ENCODE measurements around the gene RFC5.

The RFC5 gene

GRCh38 chr12:118050972-118051910 is 34.7 kb downstream of the RFC5 start:
- no peak for DNase-seq (ENCODE audit: low read depth in 1 of 2, low spot score in 1 of 2)

- no peak for DNase-seq (ENCODE audit: low read depth in 1 of 2, low spot score in 1 of 2)
Measured at GRCh38 chr12:118052324-118053070, 36.0 kb downstream of the RFC5 start.

GRCh38 chr12:118053071-118053985 is 36.8 kb downstream of the RFC5 start:
- DNase-seq (ENCODE audit: low read depth in 1 of 2, low spot score in 1 of 2) = no peak

GRCh38 chr12:118055144-118055557 is 38.6 kb downstream of the RFC5 start:
- DNase-seq (ENCODE audit: low read depth in 1 of 2, low spot score in 1 of 2) = peak; percentile 36 to 71

DNA sequence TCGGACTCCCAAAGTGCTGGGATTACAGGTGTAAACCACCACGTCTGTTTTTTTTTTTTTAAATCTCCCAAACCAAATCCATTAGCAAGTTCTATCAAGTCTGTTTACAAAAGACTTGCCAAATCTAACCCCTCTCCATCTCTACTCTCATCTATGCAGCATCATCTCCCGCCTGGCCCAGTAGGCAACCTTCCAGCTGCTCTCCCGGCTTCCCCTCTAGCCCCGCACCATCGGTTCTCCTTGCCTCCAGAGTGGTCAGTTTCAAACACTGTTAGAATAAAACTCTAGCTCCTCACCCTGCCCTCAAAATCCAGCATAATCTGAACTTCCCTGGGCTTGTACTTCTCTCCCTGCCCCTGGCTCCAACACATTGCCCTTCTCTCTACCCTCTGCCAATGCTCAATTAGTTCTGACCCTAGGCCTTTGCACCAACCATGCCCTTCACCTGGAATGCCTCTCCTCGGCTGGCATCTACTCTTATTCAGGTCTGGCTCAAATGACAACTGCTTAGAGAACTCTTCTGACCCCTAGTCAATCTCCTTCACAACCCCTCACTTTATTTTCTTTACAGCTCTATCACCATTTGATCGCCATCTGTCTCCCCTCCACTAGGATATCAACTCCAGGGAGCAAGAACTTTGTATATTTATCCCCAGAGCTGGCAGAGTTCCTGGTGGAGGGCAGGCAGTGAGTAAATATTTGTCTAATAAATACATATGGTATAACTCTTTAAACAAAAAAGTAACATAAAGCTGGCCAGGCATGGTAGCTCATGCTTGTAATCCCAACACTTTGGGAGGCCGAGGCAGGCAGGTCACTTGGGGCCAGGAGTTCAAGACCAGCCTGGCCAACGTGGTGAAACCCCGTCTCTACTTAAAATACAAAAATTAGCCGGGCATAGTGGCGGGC is 39.6 kb downstream of the RFC5 start:
- no peak for DNase-seq (ENCODE audit: low read depth in 1 of 2, low spot score in 1 of 2)

DNA sequence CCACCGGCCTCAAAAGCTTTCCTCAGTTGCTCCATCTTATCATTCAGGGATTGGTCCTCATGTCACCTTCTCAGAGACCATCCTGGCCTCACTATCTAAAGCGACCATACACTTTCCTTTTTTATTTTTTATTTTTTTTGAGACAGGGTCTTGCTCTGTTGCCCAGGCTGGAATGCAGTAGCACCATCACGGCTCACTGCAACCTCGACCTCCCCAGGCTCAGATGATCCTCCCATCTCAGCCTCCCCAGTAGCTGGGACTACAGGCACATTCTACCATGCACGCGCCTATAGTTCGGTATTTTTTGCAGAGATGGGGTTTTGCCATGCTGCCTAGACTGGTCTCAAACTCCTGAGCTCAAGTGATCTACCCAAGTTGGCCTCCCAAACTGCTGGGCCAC is 41.7 kb downstream of the RFC5 start:
- no peak for DNase-seq (ENCODE audit: low read depth in 1 of 2, low spot score in 1 of 2)

- DNase-seq (ENCODE audit: low read depth in 1 of 2, low spot score in 1 of 2) = no peak
Measured at GRCh38 chr12:118058881-118059280, 42.4 kb downstream of the RFC5 start.

GRCh38 chr12:118059341-118060191 is 43.1 kb downstream of the RFC5 start:
- DNase-seq (ENCODE audit: low read depth in 1 of 2, low spot score in 1 of 2) = no peak

- no peak for DNase-seq (ENCODE audit: low read depth in 1 of 2, low spot score in 1 of 2)
Measured at GRCh38 chr12:118060301-118061010, 44.0 kb downstream of the RFC5 start.

DNA sequence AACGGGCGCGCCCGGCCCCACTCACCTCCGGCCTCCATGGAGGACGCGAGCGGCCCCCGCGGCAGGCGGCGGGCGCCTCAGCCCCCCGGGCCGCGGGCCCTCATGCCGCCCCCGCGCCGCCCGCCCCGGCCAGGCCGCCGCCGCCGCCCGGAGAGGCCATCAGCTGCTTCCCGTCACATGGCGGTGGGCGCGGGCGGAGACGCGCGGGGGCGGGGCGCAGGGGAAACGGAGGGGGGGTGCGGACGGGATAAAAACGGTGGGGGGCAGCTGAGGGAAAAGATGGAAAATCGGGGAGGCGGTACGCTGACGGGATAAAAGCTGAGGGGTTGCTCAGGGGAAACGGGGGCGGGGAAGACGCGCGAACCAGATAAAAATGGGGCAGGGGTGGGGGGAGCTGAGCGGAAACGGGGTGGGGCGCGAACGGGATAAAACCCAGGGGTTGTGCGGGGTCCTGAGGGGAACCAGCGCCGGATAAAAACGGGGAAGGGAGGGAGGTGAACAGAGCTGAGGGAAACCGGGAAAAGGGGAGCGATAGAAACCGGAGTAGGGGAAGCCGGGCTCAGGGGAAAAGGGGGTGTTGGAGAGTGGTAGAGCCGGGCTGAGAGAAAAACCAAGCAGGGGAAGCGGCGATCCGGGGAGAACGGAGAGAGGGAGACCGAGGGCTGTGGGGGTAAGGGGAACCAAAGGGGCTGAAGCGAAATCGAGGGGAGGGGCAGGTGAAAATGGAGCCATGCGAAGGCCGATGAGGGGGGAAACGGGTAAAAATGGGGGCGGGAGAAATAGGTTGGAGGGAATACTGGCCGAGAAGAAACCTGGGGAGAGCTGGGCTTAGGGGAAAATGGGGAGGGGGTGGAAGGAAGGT is 44.7 kb downstream of the RFC5 start, which contains the start of gene WSB2:
WSB2 (minus strand) TSS at position 169 of the 862 bp plus-strand sequence; CDS start at position 38, 131 bp downstream.
- DNase-seq (ENCODE audit: low read depth in 1 of 2, low spot score in 1 of 2) = peak in 1 of 2 donors; percentile 28

GRCh38 chr12:118061873-118062843 is 45.7 kb downstream of the RFC5 start:
- no peak for DNase-seq (ENCODE audit: low read depth in 1 of 2, low spot score in 1 of 2)

DNA sequence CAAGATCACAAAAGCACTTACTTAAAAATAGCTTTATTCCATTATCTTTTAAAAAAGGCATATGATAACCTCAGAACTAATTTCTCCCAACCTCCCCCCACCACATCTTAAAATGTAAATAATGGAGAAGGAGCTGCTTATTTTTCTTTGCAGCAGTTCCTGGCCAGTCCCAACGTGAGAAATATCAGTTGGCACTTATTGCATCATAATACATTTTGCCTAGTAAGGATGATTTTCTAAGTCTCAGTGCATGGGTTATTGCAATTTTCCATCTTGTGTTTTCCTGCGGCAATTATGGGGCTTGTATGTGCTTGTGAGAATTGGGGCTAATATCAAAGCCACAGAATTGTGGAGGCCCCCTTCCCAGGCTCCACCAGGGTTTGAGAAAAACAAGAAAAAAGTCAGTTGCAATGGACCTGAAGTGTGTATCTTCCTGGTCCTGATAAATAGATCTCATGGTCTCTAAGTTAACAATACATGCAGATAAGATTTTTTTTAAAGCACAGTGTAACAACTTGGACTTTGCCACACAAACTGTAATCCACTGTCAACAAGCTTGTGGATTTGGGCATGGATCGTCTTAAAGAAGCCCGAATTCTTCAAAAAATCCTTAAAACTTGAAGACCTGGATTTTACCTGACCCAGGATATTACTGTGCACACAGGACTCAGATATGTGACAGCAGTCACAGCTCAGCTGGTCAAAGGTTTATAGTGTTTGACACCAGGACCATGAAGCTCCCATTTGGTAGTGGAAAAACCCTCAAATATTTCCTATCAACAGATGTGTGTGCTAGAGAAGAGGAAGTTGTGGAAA is 47.3 kb downstream of the RFC5 start:
- no peak for DNase-seq (ENCODE audit: low read depth in 1 of 2, low spot score in 1 of 2)

DNA sequence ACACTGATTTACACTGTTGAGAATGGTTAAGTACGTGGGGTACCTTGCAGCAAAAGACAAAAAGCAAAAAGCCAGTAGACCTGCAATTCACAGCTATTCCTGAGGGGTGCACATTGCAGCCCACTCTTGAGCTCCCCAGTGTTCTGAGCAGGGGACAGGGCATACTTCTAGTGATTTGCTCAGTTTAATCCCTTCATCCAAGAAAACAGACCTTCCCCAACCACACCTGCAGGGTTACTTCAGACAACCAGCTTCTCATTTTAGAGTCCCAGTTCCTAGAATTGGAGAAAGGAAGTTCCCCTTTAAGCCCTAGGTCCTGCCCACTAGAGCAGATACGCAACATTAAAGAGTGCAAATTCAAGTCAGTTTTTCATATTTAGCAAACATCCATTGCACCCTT is 48.1 kb downstream of the RFC5 start:
- no peak for DNase-seq (ENCODE audit: low read depth in 1 of 2, low spot score in 1 of 2)

GRCh38 chr12:118065380-118065779 is 48.9 kb downstream of the RFC5 start:
- DNase-seq (ENCODE audit: low read depth in 1 of 2, low spot score in 1 of 2) = no peak

DNA sequence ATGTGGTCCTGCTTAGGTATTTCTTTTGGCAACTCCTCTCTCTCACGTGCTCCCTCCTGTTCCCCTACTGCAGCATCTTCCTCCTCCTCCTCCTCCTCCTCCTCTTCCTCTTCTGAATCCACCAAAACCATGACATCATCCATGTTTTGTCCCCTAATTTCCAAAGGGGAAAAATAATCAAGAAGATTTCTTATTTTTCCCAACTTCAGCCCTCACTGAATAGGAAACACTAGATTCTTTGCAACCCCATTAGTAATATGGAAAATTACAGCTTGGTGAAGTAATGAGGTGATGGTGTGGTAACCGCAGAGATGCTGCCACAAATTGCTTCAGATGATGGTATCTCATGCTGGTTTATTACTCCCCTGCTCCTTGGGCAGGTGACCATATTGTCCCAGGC is 51.9 kb downstream of the RFC5 start:
- no peak for DNase-seq (ENCODE audit: low read depth in 1 of 2, low spot score in 1 of 2)

All from activated CD4-positive, alpha-beta T cell treated with anti-CD3 and anti-CD28 coated beads, Interleukin-2, amount 50 U/mL, for 24 hours (primary cell).